ENCODE data around the gene RBM33.

- no peak for TF ChIP-seq CTCF (IDR thresholded peaks at IDR 0.05)
- no peak for TF ChIP-seq POLR2A (IDR thresholded peaks at IDR 0.05)
These were observed 155.8 kb downstream of the RBM33 start for GRCh38 chr7:155800301-155800700.
